Effector memory CD8-positive, alpha-beta T cell (primary cell): ENCODE results near the gene CLCN3.
"Not testable (repeated sequence)": the region's sequence is repeated elsewhere in the genome, so short reads cannot be mapped to it uniquely, and the experiment has no call there.

Experiments used
- ATAC-seq: fragments of 150-1000 bp; cut with Tn5 transposase; replicated peaks from 2 replicates; pipeline ENCODE4 v1.10.0; 2021; ENCODE audit warnings: mild to moderate bottlenecking, moderate library complexity
- DNase-seq, 3 experiments: peaks; one replicate each; pipeline ENCODE4 v3.0.0; 2021
- H3K27ac Mint-ChIP-seq, 2 donors: one replicate each; pipeline ENCODE4 v1.8.0; 2022; ENCODE audit warnings: mild to moderate bottlenecking in 2 of 2, mixed read lengths in 2 of 2, moderate library complexity in 2 of 2
- H3K27me3 Mint-ChIP-seq, 2 donors: one replicate each; pipeline ENCODE4 v1.8.0; 2022; ENCODE audit warnings: mixed read lengths in 2 of 2
- H3K36me3 Mint-ChIP-seq: one replicate; pipeline ENCODE4 v1.8.0; 2022; ENCODE audit warnings: mild to moderate bottlenecking, moderate library complexity, mixed read lengths; ENCODE audit not compliant: insufficient read depth
- H3K4me1 Mint-ChIP-seq, 2 donors: one replicate each; pipeline ENCODE4 v1.8.0; 2022; ENCODE audit warnings: low read depth in 2 of 2, mixed read lengths in 2 of 2
- H3K4me3 Mint-ChIP-seq, 2 donors: one replicate each; pipeline ENCODE4 v1.8.0; 2022; ENCODE audit warnings: mild to moderate bottlenecking in 2 of 2, mixed read lengths in 2 of 2, moderate library complexity in 2 of 2
- H3K9me3 Mint-ChIP-seq, 2 donors: one replicate each; pipeline ENCODE4 v1.8.0; 2022; ENCODE audit warnings: mixed read lengths in 2 of 2

CLCN3 gene

GRCh38 chr4:169765835-169766234, 145.5 kb downstream of the CLCN3 start:
- H3K27ac Mint-ChIP-seq, result no peak overlapping the region
- DNase-seq (no peak), ATAC-seq (no peak)
- peaks cover 0 to 2% of the 10 kb centered on the region in 2 donors for H3K4me1 Mint-ChIP-seq
- H3K27me3 Mint-ChIP-seq, result no peaks in the 10 kb centered on the region
- H3K4me3 Mint-ChIP-seq, result no peak overlapping the region
- H3K9me3 Mint-ChIP-seq, result no peaks in the 10 kb centered on the region
- no peaks in the 10 kb centered on the region for H3K36me3 Mint-ChIP-seq

GRCh38 chr4:169766741-169767140, 146.4 kb downstream of the CLCN3 start:
- H3K27me3 Mint-ChIP-seq, result peaks cover 0 to 3% of the 10 kb centered on the region in 2 donors
- no peaks in the 10 kb centered on the region for H3K36me3 Mint-ChIP-seq
- no peak for DNase-seq
- no peak for ATAC-seq
- H3K4me3 Mint-ChIP-seq, result no peak overlapping the region
- peaks cover 0 to 3% of the 10 kb centered on the region in 2 donors for H3K4me1 Mint-ChIP-seq
- no peaks in the 10 kb centered on the region for H3K9me3 Mint-ChIP-seq
- H3K27ac Mint-ChIP-seq, result peak overlapping the region in 1 of 2 donors; percentile 17

GRCh38 chr4:169768385-169768784, 148.0 kb downstream of the CLCN3 start:
- DNase-seq (no peak), ATAC-seq (no peak)
- Mint-ChIP-seq H3K27ac (no peak overlapping the region), H3K36me3 (no peaks in the 10 kb centered on the region), H3K4me3 (no peak overlapping the region), H3K27me3 (peaks cover 8 to 18% of the 10 kb centered on the region in 2 donors), H3K4me1 (peaks cover 0 to 3% of the 10 kb centered on the region in 2 donors), H3K9me3 (no peaks in the 10 kb centered on the region)

DNA sequence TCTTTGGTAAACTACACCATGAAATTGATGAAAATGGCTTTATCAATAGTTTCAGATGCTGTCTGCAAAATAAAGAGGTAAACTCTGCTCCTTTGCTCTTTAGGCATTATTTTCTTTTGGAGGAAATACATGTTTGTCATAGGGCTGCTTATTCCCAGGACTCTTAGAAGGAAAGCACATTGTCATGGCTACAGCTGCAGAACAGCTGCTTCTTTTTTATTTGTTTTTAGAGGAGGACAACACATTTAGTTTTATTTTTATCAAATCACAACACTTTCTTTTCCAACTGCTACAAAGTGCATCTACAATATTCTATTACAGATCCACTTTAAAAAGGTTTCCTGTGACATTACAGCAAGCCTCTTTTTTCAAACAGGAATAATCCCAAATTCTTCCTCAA, 150.0 kb downstream of the CLCN3 start:
- no peak for ATAC-seq
- Mint-ChIP-seq H3K9me3 (no peaks in the 10 kb centered on the region), H3K27ac (no peak overlapping the region), H3K4me3 (no peak overlapping the region), H3K27me3 (peaks cover 20 to 34% of the 10 kb centered on the region in 2 donors), H3K36me3 (no peaks in the 10 kb centered on the region), H3K4me1 (peaks cover 0 to 9% of the 10 kb centered on the region in 2 donors)
- DNase-seq, result no peak

DNA sequence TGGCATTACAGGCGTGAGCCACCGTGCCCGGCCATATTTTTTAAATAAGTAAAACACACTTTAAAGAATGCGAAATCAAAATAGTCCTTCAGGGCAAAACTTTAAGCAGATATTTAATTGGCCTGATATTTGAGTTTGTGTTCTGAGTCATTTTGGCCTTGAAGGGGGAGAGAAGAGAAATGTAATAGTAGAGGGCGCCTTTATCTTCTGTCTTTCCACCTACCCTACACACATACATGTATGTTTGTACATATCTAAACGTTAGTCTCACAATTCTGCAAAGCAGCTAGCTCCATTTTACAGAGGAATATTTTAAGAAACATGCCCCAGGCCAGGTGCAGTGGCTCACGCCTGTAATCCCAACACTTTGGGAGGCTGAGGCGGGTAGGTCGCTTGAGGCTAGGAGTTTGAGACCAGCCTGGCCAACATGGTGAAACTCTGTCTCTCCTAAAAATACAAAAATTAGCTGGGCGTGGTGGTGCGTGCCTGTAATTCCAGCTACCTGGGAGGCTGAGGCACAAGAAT, 151.2 kb downstream of the CLCN3 start:
- H3K4me3 Mint-ChIP-seq, H3K9me3 Mint-ChIP-seq, ATAC-seq, DNase-seq, H3K36me3 Mint-ChIP-seq, H3K27ac Mint-ChIP-seq: not testable (repeated sequence)
- peaks cover 30 to 46% of the 10 kb centered on the region in 2 donors for H3K27me3 Mint-ChIP-seq
- H3K4me1 Mint-ChIP-seq, result peaks cover 6 to 12% of the 10 kb centered on the region in 2 donors
